ENCODE measurements around the gene DNAJC22. TPM values are rescaled to one million over a fixed set of nuclear protein-coding genes. Genes with fewer than 3 reads are reported as not detected.

The DNAJC22 gene
- total RNA-seq, 1 experiment from 2014 or later = 27.7 TPM

DNA sequence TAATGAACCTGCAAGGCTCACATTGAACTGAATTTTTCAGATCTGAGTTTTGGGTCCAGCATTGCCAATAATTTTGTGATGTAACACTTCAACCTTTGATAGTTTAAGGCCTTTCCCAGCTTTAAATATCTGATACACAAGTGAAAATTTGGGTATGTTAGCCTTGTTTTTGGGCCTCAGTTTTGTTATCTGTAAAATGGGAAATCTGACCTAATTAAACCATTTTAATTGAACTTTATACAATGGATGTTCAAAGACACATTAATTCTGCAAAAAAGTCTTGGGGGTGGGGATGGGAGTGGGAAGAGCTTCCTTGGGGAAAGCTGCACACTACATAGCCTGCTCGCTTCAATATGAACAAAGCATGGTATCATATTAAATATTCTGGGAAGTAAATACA, 15.4 kb downstream of the DNAJC22 start:
- H3K27me3 ChIP-seq (ENCODE audit: insufficient read depth, low read length) = no peaks in the 10 kb centered on the region
- intact Hi-C loops (cut with micrococcal nuclease) = no loop called here
- no peak overlapping the region for H2AFZ ChIP-seq (ENCODE audit: low read depth, low read length, poor library complexity, severe bottlenecking)
- DNase-seq (ENCODE audit: low read depth, low spot score) = no peak
- no peak overlapping the region for H3K4me2 ChIP-seq (ENCODE audit: low read length)
- H3K4me1 ChIP-seq (ENCODE audit: control insufficient read depth in 1 of 2, insufficient read depth in 2 of 2, low read length in 2 of 2) = peaks cover 41 to 50% of the 10 kb centered on the region in 2 experiments
- POLR2A ChIA-PET = no interaction called here
- no peaks in the 10 kb centered on the region for H3K36me3 ChIP-seq (ENCODE audit: control insufficient read depth in 1 of 2, insufficient read depth in 2 of 2, low read length in 2 of 2)
- no peak overlapping the region for H3K27ac ChIP-seq (ENCODE audit: low read depth, low read length)
- BruUV-seq (replicated peaks) = no TSS peak
- RAD21 ChIA-PET (ENCODE audit: low non-redundant PET in 1 of 2, low total read pairs in 2 of 2, uncharacterized antibody in 2 of 2, unreplicated experiment in 2 of 2) = no interaction called here
- CTCF ChIA-PET = interaction anchor here (0.6 to 6.9 kb wide), 3 partner anchors 15 to 151 kb away, joined by 3 to 261 read pairs (median 8); no protein-coding TSS in a partner anchor
- TF ChIP-seq EZH2phosphoT487 (IDR thresholded peaks at IDR 0.05; ENCODE audit: borderline replicate concordance) = no peak
- no peaks in the 10 kb centered on the region for H4K20me1 ChIP-seq (ENCODE audit: insufficient read depth)
- no peaks in the 10 kb centered on the region for H3K9me2 ChIP-seq (ENCODE audit: insufficient read depth)
- no peak for ATAC-seq
- H3K79me2 ChIP-seq (ENCODE audit: insufficient read depth, low read length) = peaks cover 4% of the 10 kb centered on the region
- no peak overlapping the region for H3K4me3 ChIP-seq (replicated peaks in 1 of 2; ENCODE audit: low read depth in 1 of 2, low read length in 2 of 2)
- H3K9me3 ChIP-seq (ENCODE audit: control insufficient read depth in 1 of 2, insufficient read depth in 1 of 2, low read depth in 1 of 2, low read length in 2 of 2) = no peaks in the 10 kb centered on the region
- H3K9ac ChIP-seq (ENCODE audit: low read length) = no peak overlapping the region

DNA sequence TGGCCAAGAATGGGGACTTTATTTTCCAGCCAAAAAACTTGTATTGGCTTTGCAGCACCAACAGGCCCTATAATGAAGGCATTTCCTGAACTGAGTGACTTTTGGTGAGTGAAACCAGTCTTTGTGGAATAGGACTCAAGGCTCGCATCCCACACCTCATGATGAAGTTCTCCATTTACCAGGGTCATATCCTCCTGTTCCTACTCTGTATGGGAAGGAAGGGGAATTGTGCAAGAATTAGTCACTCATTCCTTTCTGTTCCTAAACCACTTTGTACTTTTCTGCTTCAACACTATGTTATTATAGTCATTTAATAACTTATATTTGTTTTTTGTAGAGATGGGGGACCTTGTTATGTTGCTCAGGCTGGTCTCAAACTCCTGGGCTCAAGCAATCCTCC, 18.3 kb downstream of the DNAJC22 start:
- no TSS peak for BruUV-seq (replicated peaks)
- Histone ChIP-seq H3K4me3 (replicated peaks in 1 of 2; ENCODE audit: low read depth in 1 of 2, low read length in 2 of 2) (no peak overlapping the region), H3K9ac (ENCODE audit: low read length) (peak overlapping the region; percentile 92), H3K4me2 (ENCODE audit: low read length) (peak overlapping the region; percentile 71), H3K9me3 (ENCODE audit: control insufficient read depth in 1 of 2, insufficient read depth in 1 of 2, low read depth in 1 of 2, low read length in 2 of 2) (no peaks in the 10 kb centered on the region), H4K20me1 (ENCODE audit: insufficient read depth) (peaks cover under 1% of the 10 kb centered on the region; the same call in 1 of the 2 replicates), H3K9me2 (ENCODE audit: insufficient read depth) (no peaks in the 10 kb centered on the region), H3K4me1 (ENCODE audit: control insufficient read depth in 1 of 2, insufficient read depth in 2 of 2, low read length in 2 of 2) (peaks cover 32 to 46% of the 10 kb centered on the region in 2 experiments), H2AFZ (ENCODE audit: low read depth, low read length, poor library complexity, severe bottlenecking) (no peak overlapping the region), H3K27me3 (ENCODE audit: insufficient read depth, low read length) (no peaks in the 10 kb centered on the region), H3K27ac (ENCODE audit: low read depth, low read length) (peak overlapping the region; percentile 99; the same call in 1 of the 2 replicates), H3K36me3 (ENCODE audit: control insufficient read depth in 1 of 2, insufficient read depth in 2 of 2, low read length in 2 of 2) (no peaks in the 10 kb centered on the region), H3K79me2 (ENCODE audit: insufficient read depth, low read length) (peaks cover 33% of the 10 kb centered on the region)
- ChIA-PET CTCF (interaction anchor here (1.2 kb wide), 1 partner anchor 17 kb away, joined by 5 read pairs; no protein-coding TSS in a partner anchor), RAD21 (ENCODE audit: low non-redundant PET in 1 of 2, low total read pairs in 2 of 2, uncharacterized antibody in 2 of 2, unreplicated experiment in 2 of 2) (interaction anchor here in 1 of 2 experiments (1.7 kb wide), 1 partner anchor 146 kb away, joined by 5 read pairs; no protein-coding TSS in a partner anchor), POLR2A (interaction anchor here (0.8 kb wide), 1 partner anchor 138 kb away, joined by 3 read pairs; no protein-coding TSS in a partner anchor)
- DNase-seq (ENCODE audit: low read depth, low spot score) (no peak), ATAC-seq (no peak)
- intact Hi-C loops (cut with micrococcal nuclease) = no loop called here
- TF ChIP-seq ZFX (IDR thresholded peaks at IDR 0.05) (no peak), POLR2AphosphoS5 (IDR thresholded peaks at IDR 0.05; ENCODE audit: low read depth, low read length) (no peak), JUND (IDR thresholded peaks at IDR 0.05) (peak; percentile 10; the same call in 1 of the 2 replicates), CEBPB (IDR thresholded peaks at IDR 0.05; ENCODE audit: low read depth) (peak; percentile 72)
- TF ChIP-seq, protein P1, sequence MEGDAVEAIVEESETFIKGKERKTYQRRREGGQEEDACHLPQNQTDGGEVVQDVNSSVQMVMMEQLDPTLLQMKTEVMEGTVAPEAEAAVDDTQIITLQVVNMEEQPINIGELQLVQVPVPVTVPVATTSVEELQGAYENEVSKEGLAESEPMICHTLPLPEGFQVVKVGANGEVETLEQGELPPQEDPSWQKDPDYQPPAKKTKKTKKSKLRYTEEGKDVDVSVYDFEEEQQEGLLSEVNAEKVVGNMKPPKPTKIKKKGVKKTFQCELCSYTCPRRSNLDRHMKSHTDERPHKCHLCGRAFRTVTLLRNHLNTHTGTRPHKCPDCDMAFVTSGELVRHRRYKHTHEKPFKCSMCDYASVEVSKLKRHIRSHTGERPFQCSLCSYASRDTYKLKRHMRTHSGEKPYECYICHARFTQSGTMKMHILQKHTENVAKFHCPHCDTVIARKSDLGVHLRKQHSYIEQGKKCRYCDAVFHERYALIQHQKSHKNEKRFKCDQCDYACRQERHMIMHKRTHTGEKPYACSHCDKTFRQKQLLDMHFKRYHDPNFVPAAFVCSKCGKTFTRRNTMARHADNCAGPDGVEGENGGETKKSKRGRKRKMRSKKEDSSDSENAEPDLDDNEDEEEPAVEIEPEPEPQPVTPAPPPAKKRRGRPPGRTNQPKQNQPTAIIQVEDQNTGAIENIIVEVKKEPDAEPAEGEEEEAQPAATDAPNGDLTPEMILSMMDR (IDR thresholded peaks at IDR 0.05 in 2 of 3, conservative IDR thresholded peaks at IDR 0.05 in 1 of 3; ENCODE audit: borderline replicate concordance in 1 of 3, insufficient read depth in 1 of 3, low read depth in 2 of 3, low read length in 2 of 3) = no peak
